ENCODE data around the gene IRF8.
"Not testable (repeated sequence)": the region's sequence is repeated elsewhere in the genome, so short reads cannot be mapped to it uniquely, and the experiment has no call there.

The IRF8 gene, protein sequence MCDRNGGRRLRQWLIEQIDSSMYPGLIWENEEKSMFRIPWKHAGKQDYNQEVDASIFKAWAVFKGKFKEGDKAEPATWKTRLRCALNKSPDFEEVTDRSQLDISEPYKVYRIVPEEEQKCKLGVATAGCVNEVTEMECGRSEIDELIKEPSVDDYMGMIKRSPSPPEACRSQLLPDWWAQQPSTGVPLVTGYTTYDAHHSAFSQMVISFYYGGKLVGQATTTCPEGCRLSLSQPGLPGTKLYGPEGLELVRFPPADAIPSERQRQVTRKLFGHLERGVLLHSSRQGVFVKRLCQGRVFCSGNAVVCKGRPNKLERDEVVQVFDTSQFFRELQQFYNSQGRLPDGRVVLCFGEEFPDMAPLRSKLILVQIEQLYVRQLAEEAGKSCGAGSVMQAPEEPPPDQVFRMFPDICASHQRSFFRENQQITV

GRCh38 chr16:85898521-85899442 lies at the start of gene IRF8:
Gene IRF8, plus strand, starts transcription at chr16:85899162. Its CDS starts 3,854 bp downstream, at chr16:85903016.
- peak; percentile 74 for DNase-seq (ENCODE audit: low read depth, low spot score)

DNA sequence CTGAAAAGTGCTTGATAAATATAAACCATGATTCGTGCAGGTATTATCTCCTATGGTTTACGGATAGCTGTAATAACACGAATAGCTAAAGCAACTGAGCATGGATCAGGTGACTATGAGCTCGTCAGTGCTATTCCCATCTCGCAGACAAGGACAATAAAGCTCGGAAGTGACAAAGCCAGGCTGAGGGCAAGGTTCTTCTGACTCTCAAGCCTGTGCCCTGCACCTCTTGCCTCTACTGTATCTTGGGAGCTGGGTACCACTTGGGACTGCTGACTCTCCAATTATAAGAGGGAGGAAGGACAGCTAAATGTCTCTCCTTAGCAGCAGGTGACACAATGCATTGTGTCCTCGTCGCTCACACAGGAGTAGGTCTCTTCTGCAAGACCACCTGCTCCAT lies 49.6 kb upstream of the IRF8 start:
- DNase-seq (ENCODE audit: low read depth, low spot score), result no peak

- DNase-seq (ENCODE audit: low read depth, low spot score), result no peak
Observed at GRCh38 chr16:85850344-85850880, 48.5 kb upstream of the IRF8 start.

- DNase-seq (ENCODE audit: low read depth, low spot score), result no peak
Observed at GRCh38 chr16:85851034-85851785, 47.8 kb upstream of the IRF8 start.

DNA sequence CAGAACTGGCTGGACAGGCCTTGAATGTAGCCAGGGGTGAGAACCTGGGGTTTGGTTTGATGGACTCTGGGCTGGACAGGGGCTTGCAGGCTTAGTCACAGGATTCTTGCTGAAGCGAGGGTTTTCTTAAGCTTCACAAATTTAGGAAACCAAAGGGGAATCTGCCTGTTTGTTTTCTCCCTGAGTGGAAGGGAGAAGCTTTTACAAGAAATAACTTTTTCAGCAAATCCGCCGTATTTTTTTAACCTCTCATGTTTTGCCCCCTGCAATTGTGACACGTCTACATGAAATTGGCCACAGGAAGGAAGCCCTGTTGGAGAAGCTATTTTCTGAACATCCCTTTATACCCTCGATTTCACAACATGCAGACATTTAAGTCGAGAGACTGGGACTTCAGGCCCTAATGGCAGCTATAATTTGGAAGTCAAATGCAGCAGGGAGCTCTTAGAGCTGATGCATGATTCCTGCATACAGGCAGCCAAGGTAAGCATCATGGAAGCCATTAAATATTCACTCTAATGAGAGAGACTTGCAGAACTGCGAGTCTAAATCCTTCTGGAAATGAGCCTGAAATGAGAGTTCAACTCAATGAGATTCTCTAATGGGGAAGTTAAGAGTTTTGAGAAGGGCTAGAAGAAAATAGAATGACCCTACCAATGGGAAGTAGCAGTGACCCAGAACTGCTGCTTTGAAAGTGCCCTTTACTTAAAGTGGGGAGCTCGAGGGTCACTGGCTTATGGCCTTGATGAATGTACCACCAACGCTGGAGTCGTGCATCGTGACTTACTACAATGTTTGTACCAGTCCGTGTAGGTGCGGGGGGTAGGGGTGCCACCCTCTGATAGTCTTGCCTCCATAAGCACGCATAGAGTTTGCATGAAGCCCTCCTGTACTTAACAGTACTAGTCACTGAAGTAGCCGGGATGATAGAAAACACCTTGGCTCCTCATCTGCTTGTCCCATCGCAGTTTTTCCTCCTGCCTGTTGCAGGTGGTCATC lies 45.1 kb upstream of the IRF8 start:
- DNase-seq (ENCODE audit: low read depth, low spot score), result no peak

GRCh38 chr16:85854935-85855334 lies 44.0 kb upstream of the IRF8 start:
- DNase-seq (ENCODE audit: low read depth, low spot score), result no peak

DNA sequence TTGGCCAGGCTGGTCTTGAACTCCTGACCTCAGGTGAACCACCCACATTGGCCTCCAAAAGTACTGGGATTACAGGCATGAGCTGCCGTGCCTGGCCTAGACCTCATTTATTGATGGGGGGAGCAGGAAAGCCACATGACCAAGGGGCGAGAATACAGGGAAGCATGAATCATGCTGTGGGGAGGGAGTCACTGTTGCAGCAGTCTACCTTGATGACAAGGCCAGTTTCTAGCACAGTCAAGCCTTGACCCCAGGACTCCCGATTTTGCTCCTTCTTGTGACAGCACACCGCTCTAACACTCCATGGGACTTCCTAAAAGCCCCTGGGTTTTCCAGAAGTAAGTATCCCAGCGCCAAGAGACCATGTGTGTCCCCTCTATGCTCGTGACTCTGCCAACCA lies 42.9 kb upstream of the IRF8 start:
- DNase-seq (ENCODE audit: low read depth, low spot score), result no peak

DNA sequence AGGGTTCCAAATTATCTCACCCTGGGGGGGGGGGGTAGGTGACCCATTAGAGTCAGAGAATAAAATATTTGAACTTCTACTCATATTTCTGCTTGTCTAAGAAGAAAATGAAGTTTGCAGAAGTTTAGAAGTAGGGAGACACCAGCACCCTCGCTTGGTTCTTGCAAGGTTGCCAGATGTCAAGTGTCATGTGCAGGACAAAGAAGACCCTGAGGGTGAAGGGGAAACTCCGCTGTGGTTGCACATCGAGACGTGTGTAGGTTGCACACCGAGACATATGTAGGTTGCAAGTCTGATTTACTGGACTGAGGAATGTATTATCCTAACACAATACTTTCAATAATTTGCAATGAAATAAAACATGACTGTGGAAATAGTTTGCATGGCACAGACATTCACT lies 42.4 kb upstream of the IRF8 start:
- no peak for DNase-seq (ENCODE audit: low read depth, low spot score)

DNA sequence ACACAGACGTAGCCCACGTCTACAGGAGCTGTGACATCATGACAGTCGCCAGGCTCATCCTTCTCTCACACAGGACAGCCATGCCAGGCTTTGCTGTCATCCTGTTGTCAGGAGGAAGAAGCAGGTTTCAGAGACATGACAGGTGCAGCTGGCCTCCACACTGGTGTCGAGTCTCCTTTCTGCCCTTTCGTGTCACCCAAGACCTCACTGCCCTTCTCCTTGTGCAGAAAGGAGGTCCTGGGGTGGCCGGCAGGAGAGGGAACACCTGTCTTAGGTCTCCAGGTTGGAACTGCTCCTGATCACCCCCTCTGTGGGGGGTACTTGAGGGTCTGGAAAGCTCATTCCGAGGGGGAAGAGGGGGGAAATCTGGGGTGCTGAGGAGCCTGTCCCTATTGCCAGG lies 41.6 kb upstream of the IRF8 start:
- DNase-seq (ENCODE audit: low read depth, low spot score), result no peak

DNA sequence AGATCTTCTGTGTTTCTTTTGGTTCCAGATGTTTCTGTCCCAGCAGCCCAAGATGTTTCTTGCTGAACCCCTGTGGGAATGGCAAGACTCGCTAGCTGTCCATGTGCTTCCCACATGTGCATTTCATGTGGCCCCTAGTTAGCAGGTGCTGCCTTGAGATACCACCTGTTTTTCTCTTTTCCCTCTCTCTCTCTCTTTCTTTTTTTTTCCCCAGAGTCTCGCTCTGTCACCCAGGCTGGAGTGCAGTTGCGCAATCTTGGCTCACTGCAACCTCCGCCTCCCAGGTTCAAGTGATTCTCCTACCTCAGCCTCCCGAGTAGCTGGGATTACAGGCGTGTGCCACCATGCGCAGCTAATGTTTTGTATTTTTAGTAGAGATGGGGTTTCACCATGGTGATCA lies 40.4 kb upstream of the IRF8 start:
- DNase-seq (ENCODE audit: low read depth, low spot score), result not testable (repeated sequence)

DNA sequence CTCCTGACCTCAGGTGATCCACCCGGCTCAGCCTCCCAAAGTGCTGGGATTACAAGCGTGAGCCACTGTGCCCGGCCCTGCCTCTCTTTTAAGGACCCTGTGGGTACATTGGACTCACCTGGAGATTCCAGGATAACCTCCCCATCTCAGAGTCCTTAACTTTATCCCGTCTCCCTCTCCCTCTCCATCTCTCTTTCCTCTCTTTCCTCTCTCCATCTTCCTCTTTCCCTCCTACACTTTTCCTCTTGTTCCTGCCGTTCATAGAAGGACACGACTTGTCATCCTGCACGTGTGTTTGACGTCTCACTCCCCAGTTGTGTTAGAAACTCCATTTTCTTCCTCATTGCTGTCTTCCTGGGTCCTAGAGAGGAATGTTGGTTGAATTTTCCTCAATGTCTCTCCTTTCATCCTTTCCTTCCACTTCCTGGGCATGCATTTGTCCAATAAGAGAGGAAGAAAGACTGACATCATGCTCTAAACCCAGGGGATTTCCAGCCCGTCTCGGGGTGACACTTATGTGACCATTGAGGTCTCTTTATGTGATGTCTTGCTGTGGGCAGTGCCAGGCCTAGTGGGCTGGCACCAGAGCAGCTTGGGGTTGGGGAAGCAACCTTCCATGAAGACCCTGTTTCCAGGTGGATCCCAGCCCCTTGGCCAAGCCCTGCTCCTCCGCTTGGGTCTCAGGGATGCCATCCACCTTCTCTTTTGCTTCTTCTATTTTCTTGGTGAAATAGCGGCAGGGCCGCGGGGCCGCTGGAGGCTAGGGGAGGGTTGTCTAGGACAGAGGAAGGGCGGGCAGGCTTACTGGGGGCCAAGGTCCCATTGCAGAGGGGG lies 39.8 kb upstream of the IRF8 start:
- no peak for DNase-seq (ENCODE audit: low read depth, low spot score)

- DNase-seq (ENCODE audit: low read depth, low spot score), result no peak
Observed at GRCh38 chr16:85859818-85860125, 39.2 kb upstream of the IRF8 start.

GRCh38 chr16:85860413-85861094 lies 38.4 kb upstream of the IRF8 start:
- DNase-seq (ENCODE audit: low read depth, low spot score), result no peak

DNA sequence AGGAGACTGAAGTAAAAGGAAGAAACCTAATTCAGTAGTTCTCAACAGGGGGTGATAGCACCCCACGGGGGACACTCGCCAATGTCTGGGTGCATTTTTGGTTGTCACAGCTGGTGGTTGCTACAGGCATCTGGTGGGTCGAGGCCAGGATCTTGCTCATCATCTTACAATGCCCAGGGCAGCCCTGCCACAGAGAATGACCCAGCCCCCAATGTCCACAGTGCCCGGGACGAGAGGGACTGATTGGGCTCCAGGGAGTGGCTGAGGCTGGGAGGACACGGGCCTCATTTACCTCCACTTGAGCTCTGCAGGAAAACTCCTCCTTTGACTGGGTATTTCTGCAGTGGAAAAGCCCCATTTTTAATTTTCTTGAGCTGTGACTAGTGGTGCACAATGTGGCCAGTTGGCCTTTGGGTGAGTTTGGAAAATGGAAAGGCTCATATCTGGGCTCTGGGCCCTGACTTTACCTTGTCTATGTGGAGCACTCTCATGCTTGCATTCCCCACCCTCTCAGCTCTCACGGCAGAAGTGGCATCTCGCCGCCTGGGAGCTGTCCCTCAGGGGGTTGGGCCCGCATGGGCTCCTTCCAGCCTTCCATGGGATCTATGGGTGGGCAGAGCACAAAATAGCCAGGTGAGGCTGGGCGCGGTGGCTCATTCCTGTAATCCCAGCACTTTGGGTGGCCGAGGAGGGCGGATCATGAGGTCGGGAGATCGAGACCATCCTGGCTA lies 37.7 kb upstream of the IRF8 start:
- DNase-seq (ENCODE audit: low read depth, low spot score), result no peak

- no peak for DNase-seq (ENCODE audit: low read depth, low spot score)
Observed at GRCh38 chr16:85862476-85863383, 36.2 kb upstream of the IRF8 start.

DNA sequence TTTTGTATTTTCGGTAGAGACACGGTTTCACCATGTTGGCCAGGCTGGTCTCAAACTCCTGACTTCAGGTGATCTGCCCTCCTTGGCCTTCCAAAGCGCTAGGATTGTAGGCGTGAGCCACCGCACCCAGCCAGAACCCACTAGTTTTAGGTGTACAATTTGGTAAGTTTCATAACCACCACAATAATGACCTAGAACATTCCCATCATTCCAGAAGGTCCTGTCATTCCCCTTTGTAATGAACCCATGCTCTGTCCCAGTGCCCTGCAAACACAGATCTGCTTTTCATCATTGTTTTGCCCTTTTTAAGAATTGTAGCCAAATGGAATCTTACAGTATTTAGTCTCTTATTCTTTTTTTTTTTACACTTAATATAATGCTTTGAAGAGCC lies 35.6 kb upstream of the IRF8 start:
- no peak for DNase-seq (ENCODE audit: low read depth, low spot score)

DNA sequence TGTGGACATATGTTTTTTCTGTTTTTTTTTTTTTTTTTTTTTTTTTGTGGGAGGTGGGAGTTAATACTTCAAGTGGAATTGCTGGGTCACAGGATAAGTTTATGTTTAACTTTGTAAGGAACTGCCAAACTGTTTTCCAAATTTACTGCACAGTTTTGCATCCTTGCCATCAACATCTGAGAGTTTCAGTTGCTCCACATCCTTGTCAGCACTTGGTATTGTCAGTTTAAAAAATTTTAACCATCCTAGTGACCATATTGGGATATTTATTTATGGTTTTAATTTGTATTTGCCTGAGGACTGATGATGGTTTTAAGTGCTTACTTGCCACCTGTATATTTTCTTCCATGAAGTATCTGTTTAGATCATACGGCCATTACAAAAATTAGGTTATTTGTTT lies 34.0 kb upstream of the IRF8 start:
- no peak for DNase-seq (ENCODE audit: low read depth, low spot score)
